ENCODE measurements around the gene NCEH1. TPM values are rescaled to one million over a fixed set of nuclear protein-coding genes. Genes with fewer than 3 reads are reported as not detected.

NCEH1 gene
- total and polyA plus RNA-seq, 2 of the 4 experiments (the other 2 are of a cell fraction) = 22.3 to 23.3 TPM

- Histone ChIP-seq H2BK5ac (ENCODE audit: low read depth, low read length, poor library complexity, severe bottlenecking) (no peak overlapping the region), H2AK5ac (ENCODE audit: low read depth, low read length) (no peak overlapping the region), H2AFZ (replicated peaks; ENCODE audit: low read length, poor library complexity) (no peak overlapping the region), H3K9me3 (ENCODE audit: control insufficient read depth, insufficient read depth, low read length) (no peaks in the 10 kb centered on the region), H3K14ac (replicated peaks; ENCODE audit: low read depth, low read length) (no peak overlapping the region), H3K9me1 (ENCODE audit: insufficient read depth, low read length) (peaks cover 17% of the 10 kb centered on the region), H3K23ac (ENCODE audit: low read depth, low read length) (no peak overlapping the region), H3K4me2 (ENCODE audit: low read depth, low read length) (no peak overlapping the region), H3K36me3 (ENCODE audit: control insufficient read depth, insufficient read depth, low read length) (no peaks in the 10 kb centered on the region), H4K5ac (ENCODE audit: low read depth, low read length) (no peak overlapping the region), H2BK15ac (ENCODE audit: low read depth, low read length) (no peak overlapping the region), H3K9ac (ENCODE audit: low read depth, low read length) (no peak overlapping the region), H4K91ac (ENCODE audit: insufficient read depth, low read depth, low read length) (no peak overlapping the region; the same call in 1 of the 2 replicates), H3K4me3 (ENCODE audit: insufficient read depth, low read depth, low read length) (no peak overlapping the region), H3K4ac (ENCODE audit: low read depth, low read length) (no peak overlapping the region), H3K4me1 (ENCODE audit: control insufficient read depth, insufficient read depth, low read length) (peaks cover 19% of the 10 kb centered on the region), H3K18ac (ENCODE audit: low read depth, low read length) (no peak overlapping the region), H4K8ac (ENCODE audit: low read depth in 2 of 2, low read length in 2 of 2) (no peak overlapping the region), H3K27ac (ENCODE audit: insufficient read depth, low read length) (no peak overlapping the region), H4K20me1 (ENCODE audit: insufficient read depth, low read length) (no peaks in the 10 kb centered on the region), H3K27me3 (ENCODE audit: control insufficient read depth, insufficient read depth, low read length) (no peaks in the 10 kb centered on the region), H2BK20ac (ENCODE audit: low read depth, low read length) (no peak overlapping the region), H3K79me1 (ENCODE audit: low read depth in 1 of 2, low read length in 2 of 2) (0 out of 4 replicates have a peak, but pooled peaks cover 0 to 7% of the 10 kb centered on the region in 2 experiments), H3K56ac (ENCODE audit: extremely low read depth, insufficient read depth, low read length) (no peak overlapping the region), H2AK9ac (replicated peaks; ENCODE audit: low read depth, low read length, poor library complexity) (no peak overlapping the region), H2BK120ac (ENCODE audit: low read depth, low read length) (no peak overlapping the region)
- POLR2A ChIA-PET (ENCODE audit: unreplicated experiment) = no interaction called here
- TF ChIP-seq MAFK (IDR thresholded peaks at IDR 0.05; ENCODE audit: low read depth, low read length) = no peak
- TF ChIP-seq CEBPB (IDR thresholded peaks at IDR 0.05; ENCODE audit: low read depth, low read length) = peak; percentile 44
- TF ChIP-seq SMC3 (IDR thresholded peaks at IDR 0.05; ENCODE audit: low read depth, low read length) = no peak
- no peak for TF ChIP-seq CTCF (conservative IDR thresholded peaks at IDR 0.05; ENCODE audit: low read depth, low read length)
- TF ChIP-seq RFX5 (IDR thresholded peaks at IDR 0.05; ENCODE audit: low read depth, low read length) = no peak
- no peak for TF ChIP-seq BHLHE40 (IDR thresholded peaks at IDR 0.05; ENCODE audit: low read depth, low read length)
- TF ChIP-seq POLR2A (IDR thresholded peaks at IDR 0.05; ENCODE audit: low read depth, low read length) = no peak
- no peak for TF ChIP-seq RCOR1 (IDR thresholded peaks at IDR 0.05; ENCODE audit: insufficient replicate concordance, low read length)
- no peak for TF ChIP-seq MAZ (IDR thresholded peaks at IDR 0.05; ENCODE audit: borderline replicate concordance, low read depth, low read length)
- DNase-seq (no peak), ATAC-seq (ENCODE audit: low read depth) (no peak)
- no TSS peak for BruUV-seq (replicated peaks)
- in situ Hi-C loops (cut with MboI; ENCODE audit: low sequenced_read_pairs) = no loop called here
- intact Hi-C loops (cut with micrococcal nuclease) = no loop called here
- CTCF ChIA-PET = interaction anchor here (0.8 to 1.8 kb wide), 2 partner anchors 12 to 80 kb away, joined by 3 to 8 read pairs; no protein-coding TSS in a partner anchor
- WGBS, 2 experiments (ENCODE audit: extremely low coverage in 2 of 2, insufficient read length in 1 of 2) = no CpG with 5 or more reads among the region's 9 CpGs
- dilution Hi-C loops (cut with HindIII; ENCODE audit: low sequenced_read_pairs, unreplicated experiment) = no loop called here
Measured at GRCh38 chr3:172624999-172625398, 85.9 kb downstream of the NCEH1 start.

Measured in IMR-90 (cell line).